Measurements from ENCODE around the gene RNFT1. TPM values are rescaled to one million over a fixed set of nuclear protein-coding genes. Genes with fewer than 3 reads are reported as not detected.
"Not testable (repeated sequence)": the region's sequence is repeated elsewhere in the genome, so short reads cannot be mapped to it uniquely, and the experiment has no call there.

The RNFT1 gene
- total and polyA plus RNA-seq, 10 of the 15 experiments (the other 5 are each of a cell fraction or from before 2014, with no cell fraction given), result 7.7 to 20.2 (median 12.1) TPM

DNA sequence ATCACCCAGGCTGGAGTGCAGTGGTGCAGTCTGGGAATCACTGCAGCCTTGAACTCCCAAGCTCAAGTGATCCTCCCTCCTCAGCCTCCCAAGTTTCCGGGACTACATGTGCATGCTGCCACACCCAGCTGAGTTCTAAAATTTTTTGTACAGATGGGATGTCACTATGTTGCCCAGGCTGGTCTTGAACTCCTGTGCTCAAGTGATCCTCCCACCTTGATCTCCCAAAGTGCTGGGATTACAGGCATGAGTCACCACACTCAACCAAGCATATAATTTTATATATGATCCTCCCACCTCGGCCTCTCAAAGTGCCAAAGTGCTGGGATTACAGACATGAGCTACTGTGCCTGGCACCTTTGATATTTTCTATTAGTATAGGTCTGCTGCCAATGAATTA, 7.2 kb upstream of the RNFT1 start:
- H3K4me1 ChIP-seq (ENCODE audit: control insufficient read depth, insufficient read depth, low read length); CTCF ChIA-PET; FAIRE-seq; DNase-seq (ENCODE audit: low read depth, low spot score); H4K20me1 ChIP-seq (ENCODE audit: control insufficient read depth, insufficient read depth); H3K27me3 ChIP-seq (replicated peaks in 1 of 2; ENCODE audit: control insufficient read depth in 2 of 2, insufficient read depth in 2 of 2, low read length in 1 of 2); H3K4me2 ChIP-seq (ENCODE audit: control insufficient read depth, insufficient read depth); H2AFZ ChIP-seq (ENCODE audit: control insufficient read depth, low read depth, low read length); in situ Hi-C loops (cut with MboI); H3K79me2 ChIP-seq (ENCODE audit: control insufficient read depth, insufficient read depth, low read length); H3K9me3 ChIP-seq (replicated peaks; ENCODE audit: control insufficient read depth, insufficient read depth, low read length); RAD21 ChIA-PET (ENCODE audit: unreplicated experiment); H3K27ac ChIP-seq (ENCODE audit: control insufficient read depth, insufficient read depth); H3K9ac ChIP-seq (ENCODE audit: control insufficient read depth, insufficient read depth, low read length); intact Hi-C loops (cut with micrococcal nuclease; ENCODE audit: unreplicated experiment); ATAC-seq; H3K4me3 ChIP-seq; H3K36me3 ChIP-seq (ENCODE audit: control insufficient read depth in 2 of 2, insufficient read depth in 2 of 2, low read length in 1 of 2); BruUV-seq (replicated peaks); POLR2A ChIA-PET: not testable (repeated sequence)
- SMC1A ChIA-PET (ENCODE audit: uncharacterized antibody, unreplicated experiment), result interaction anchor here (0.7 kb wide), 1 partner anchor 221 kb away, joined by 4 read pairs; no protein-coding TSS in a partner anchor
- WGBS (ENCODE audit: insufficient coverage, insufficient replicate concordance, low lambda C conversion rate, missing lambda C conversion rate), result 71% methylated on average over 2 of the region's 2 CpGs

DNA sequence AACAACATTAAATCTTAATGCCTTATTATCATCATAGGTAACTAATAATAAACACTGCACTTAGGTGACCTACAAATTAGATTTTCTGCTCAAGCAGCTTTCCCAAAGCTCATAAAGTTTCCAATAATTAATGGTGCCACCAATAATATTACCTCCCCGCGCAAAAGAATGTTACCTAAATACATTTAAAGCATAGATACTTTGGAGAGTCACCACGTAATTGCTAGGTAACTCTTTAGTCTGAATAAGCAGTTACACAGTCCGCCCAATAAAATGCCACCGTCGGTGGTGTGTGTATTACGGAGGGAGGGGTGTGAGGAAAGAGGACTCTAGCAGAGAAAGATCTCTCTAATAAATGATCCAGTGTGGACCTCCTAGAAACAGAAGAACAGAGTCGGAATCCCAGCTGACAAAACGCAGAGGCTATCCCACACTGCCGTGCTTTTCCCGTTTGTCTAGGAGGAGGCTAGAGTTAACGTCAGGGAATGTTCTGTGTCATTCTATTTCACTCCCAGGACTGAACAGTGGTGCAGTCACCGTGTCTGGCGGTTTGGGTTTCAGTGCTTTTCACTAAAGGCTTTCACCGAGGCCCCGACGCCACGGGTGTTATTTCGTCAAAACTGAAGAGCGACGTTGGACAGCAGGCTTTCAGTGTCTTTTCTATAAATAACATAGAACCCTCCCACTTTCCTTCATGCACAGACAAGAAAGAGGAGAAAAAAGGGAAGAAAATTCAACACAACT, 630 bp downstream of the RNFT1 start:
- ChIA-PET CTCF (interaction anchor here (0.8 to 1.2 kb wide), 7 partner anchors 12 to 216 kb away, joined by 3 to 8 read pairs (median 4); no protein-coding TSS in a partner anchor), POLR2A (interaction anchor here (1.2 kb wide), 1 partner anchor 13 kb away, joined by 3 read pairs; no protein-coding TSS in a partner anchor), SMC1A (ENCODE audit: uncharacterized antibody, unreplicated experiment) (interaction anchor here (0.9 to 1.3 kb wide), 2 partner anchors 49 to 73 kb away, joined by 3 read pairs; no protein-coding TSS in a partner anchor), RAD21 (ENCODE audit: unreplicated experiment) (interaction anchor here (1.0 to 1.8 kb wide), 2 partner anchors 50 to 212 kb away, joined by 4 read pairs; no protein-coding TSS in a partner anchor)
- Histone ChIP-seq H3K27me3 (replicated peaks in 1 of 2; ENCODE audit: control insufficient read depth in 2 of 2, insufficient read depth in 2 of 2, low read length in 1 of 2) (no peaks in the 10 kb centered on the region), H3K36me3 (ENCODE audit: control insufficient read depth in 2 of 2, insufficient read depth in 2 of 2, low read length in 1 of 2) (no peaks in the 10 kb centered on the region), H3K9me3 (replicated peaks; ENCODE audit: control insufficient read depth, insufficient read depth, low read length) (no peaks in the 10 kb centered on the region), H3K79me2 (ENCODE audit: control insufficient read depth, insufficient read depth, low read length) (no peaks in the 10 kb centered on the region), H3K9ac (ENCODE audit: control insufficient read depth, insufficient read depth, low read length) (peak overlapping the region; percentile 86), H2AFZ (ENCODE audit: control insufficient read depth, low read depth, low read length) (peak overlapping the region; percentile 100), H3K4me2 (ENCODE audit: control insufficient read depth, insufficient read depth) (peak overlapping the region; percentile 99), H3K27ac (ENCODE audit: control insufficient read depth, insufficient read depth) (peak overlapping the region; percentile 67), H4K20me1 (ENCODE audit: control insufficient read depth, insufficient read depth) (no peaks in the 10 kb centered on the region), H3K4me1 (ENCODE audit: control insufficient read depth, insufficient read depth, low read length) (peaks cover 5% of the 10 kb centered on the region; the same call in 1 of the 2 replicates), H3K4me3 (peak overlapping the region; percentile 74)
- in situ Hi-C loops (cut with MboI) (no loop called here), intact Hi-C loops (cut with micrococcal nuclease; ENCODE audit: unreplicated experiment) (loop anchor here (10.0 kb wide), 1 partner anchor 71 kb away; no protein-coding TSS in a partner anchor)
- no peak for TF ChIP-seq STAT3 (IDR thresholded peaks at IDR 0.05; ENCODE audit: low read depth, low read length)
- no peak for TF ChIP-seq BRCA1 (IDR thresholded peaks at IDR 0.05; ENCODE audit: low read depth, low read length)
- TF ChIP-seq NFXL1 (IDR thresholded peaks at IDR 0.05; ENCODE audit: borderline replicate concordance), result peak; percentile 52
- TF ChIP-seq ZSCAN29 (IDR thresholded peaks at IDR 0.05), result no peak
- no peak for TF ChIP-seq CTCF (IDR thresholded peaks at IDR 0.05 in 2 of 3, conservative IDR thresholded peaks at IDR 0.05 in 1 of 3; ENCODE audit: control insufficient read depth in 2 of 3, extremely low read depth in 1 of 3, insufficient read depth in 1 of 3, low read depth in 3 of 3, low read length in 3 of 3)
- TF ChIP-seq CREM (IDR thresholded peaks at IDR 0.05; ENCODE audit: low read depth), result peak; percentile 30; the same call in 1 of the 2 replicates
- TF ChIP-seq ETV6 (conservative IDR thresholded peaks at IDR 0.05 in 1 of 2, IDR thresholded peaks at IDR 0.05 in 1 of 2; ENCODE audit: borderline replicate concordance in 1 of 2, low read depth in 1 of 2), result peak in 1 of 2 experiments; percentile 72; a peak in 2 of 4 replicates
- TF ChIP-seq CREB1 (IDR thresholded peaks at IDR 0.05; ENCODE audit: low read depth), result peak; percentile 69
- peak; percentile 60; the same call in 1 of the 2 replicates for TF ChIP-seq SIN3A (IDR thresholded peaks at IDR 0.05; ENCODE audit: low read depth, low read length)
- TSS peak; percentile 78 for BruUV-seq (replicated peaks)
- ATAC-seq, result peak; percentile 73
- 7% methylated on average over 21 of the region's 21 CpGs for WGBS (ENCODE audit: insufficient coverage, insufficient replicate concordance, low lambda C conversion rate, missing lambda C conversion rate)
- FAIRE-seq, result peak; percentile 23
- peak; percentile 9 for DNase-seq (ENCODE audit: low read depth, low spot score)

Measured in GM12878 (cell line).